Measurements from ENCODE around the gene KLK6. TPM values are rescaled to one million over a fixed set of nuclear protein-coding genes. Genes with fewer than 3 reads are reported as not detected.

Gene KLK6
- total RNA-seq, 1 experiment from 2014 or later: not detected

Other genes with a start within 250 kb of the KLK6 start
- 0.27 and 0.48 TPM in 2 replicates for gene SHANK1, start 249.8 kb downstream of the KLK6 start, total RNA-seq (2014; rRNA removed; shearing (Covaris generic))
- gene CLEC11A, start 246.2 kb downstream of the KLK6 start, total RNA-seq (2014; rRNA removed; shearing (Covaris generic)): 1.0 and 1.2 TPM in 2 replicates
- not detected in 2 replicates for gene GPR32, start 199.1 kb downstream of the KLK6 start, total RNA-seq (2014; rRNA removed; shearing (Covaris generic))
- not detected in 2 replicates for gene ACP4, start 179.2 kb downstream of the KLK6 start, total RNA-seq (2014; rRNA removed; shearing (Covaris generic))
- not detected in 2 replicates for gene KLK1, start 145.8 kb downstream of the KLK6 start, total RNA-seq (2014; rRNA removed; shearing (Covaris generic))
- not detected in 2 replicates for gene KLK15, start 136.0 kb downstream of the KLK6 start, total RNA-seq (2014; rRNA removed; shearing (Covaris generic))
- gene KLK3, start 114.7 kb downstream of the KLK6 start, total RNA-seq (2014; rRNA removed; shearing (Covaris generic)): not detected in 2 replicates
- 0.96 and 2.0 TPM in 2 replicates for gene KLK2, start 96.2 kb downstream of the KLK6 start, total RNA-seq (2014; rRNA removed; shearing (Covaris generic))
- 1.0 TPM in 1 of 2 replicates, not detected in the other for gene KLK4, start 58.2 kb downstream of the KLK6 start, total RNA-seq (2014; rRNA removed; shearing (Covaris generic))
- not detected in 2 replicates for gene KLK5, start 16.6 kb downstream of the KLK6 start, total RNA-seq (2014; rRNA removed; shearing (Covaris generic))
- gene KLK7, start 14.3 kb upstream of the KLK6 start, total RNA-seq (2014; rRNA removed; shearing (Covaris generic)): not detected in 2 replicates
- 0.96 TPM in 1 of 2 replicates, not detected in the other for gene KLK8, start 32.0 kb upstream of the KLK6 start, total RNA-seq (2014; rRNA removed; shearing (Covaris generic))
- not detected in 2 replicates for gene KLK10, start 50.1 kb upstream of the KLK6 start, total RNA-seq (2014; rRNA removed; shearing (Covaris generic))
- not detected in 2 replicates for gene KLK11, start 57.0 kb upstream of the KLK6 start, total RNA-seq (2014; rRNA removed; shearing (Covaris generic))
- gene KLK12, start 65.4 kb upstream of the KLK6 start, total RNA-seq (2014; rRNA removed; shearing (Covaris generic)): not detected in 2 replicates
- gene KLK13, start 95.5 kb upstream of the KLK6 start, total RNA-seq (2014; rRNA removed; shearing (Covaris generic)): not detected in 2 replicates
- not detected in 2 replicates for gene KLK14, start 113.3 kb upstream of the KLK6 start, total RNA-seq (2014; rRNA removed; shearing (Covaris generic))
- 13.0 and 13.8 TPM in 2 replicates for gene CTU1, start 138.8 kb upstream of the KLK6 start, total RNA-seq (2014; rRNA removed; shearing (Covaris generic))
- gene SIGLEC9, start 155.3 kb upstream of the KLK6 start, total RNA-seq (2014; rRNA removed; shearing (Covaris generic)): not detected in 2 replicates
- not detected in 2 replicates for gene SIGLEC7, start 172.7 kb upstream of the KLK6 start, total RNA-seq (2014; rRNA removed; shearing (Covaris generic))